ENCODE measurements around the gene REEP2. TPM values are rescaled to one million over a fixed set of nuclear protein-coding genes. Genes with fewer than 3 reads are reported as not detected.

Gene REEP2
- total and polyA plus RNA-seq, 10 donors: 0.20 to 0.98 (median 0.47) TPM; not detected in 2

- WGBS, 5 donors: 0 to 1% (median 0%) methylated on average over 10 to 64 of the region's 64 CpGs
These were observed 25.8 kb downstream of the REEP2 start for GRCh38 chr5:138464388-138465260.

GRCh38 chr5:138465261-138466124, 26.6 kb downstream of the REEP2 start, which contains the start of gene EGR1:
EGR1 (plus strand) TSS chr5:138465479; CDS start chr5:138465762, 283 bp downstream.
- peaks cover 0 to 19% (median 0%) of the 10 kb centered on the region in 7 donors for H3K27me3 ChIP-seq (replicated peaks in 1 of 7)
- H3K27ac ChIP-seq: peak within 1 kb of the TSS; percentile 93 to 99 (median 96)
- peak; percentile 93 for DNase-seq
- H3K4me1 ChIP-seq: peaks cover 7 to 58% (median 31%) of the 10 kb centered on the region in 6 donors
- H3K9me3 ChIP-seq: no peaks in the 10 kb centered on the region
- intact Hi-C loops (cut with DNase I; ENCODE audit: low total_unique reads): no loop called here
- H3K4me3 ChIP-seq: peak within 1 kb of the TSS; percentile 64 to 93 (median 82)
- 0 to 1% (median 0%) methylated on average over 22 to 85 of the region's 85 CpGs for WGBS, 5 donors
- TF ChIP-seq CTCF (IDR thresholded peaks at IDR 0.05 in 8 of 11, conservative IDR thresholded peaks at IDR 0.05 in 3 of 11): peak in 7 of 11 experiments; percentile 3 to 37 (median 30)
- TF ChIP-seq POLR2AphosphoS5 (IDR thresholded peaks at IDR 0.05): peak; percentile 89 to 96 (median 93)
- TF ChIP-seq POLR2A (IDR thresholded peaks at IDR 0.05): peak in 2 of 3 donors; percentile 75 to 93
- H3K36me3 ChIP-seq: peaks cover 0 to 13% (median 0%) of the 10 kb centered on the region in 6 donors

More at GRCh38 chr5:138464388-138465260, 25.8 kb downstream of the REEP2 start:
- peaks cover 7 to 66% (median 37%) of the 10 kb centered on the region in 6 donors for H3K4me1 ChIP-seq
- DNase-seq: peak; percentile 97
- no peaks in the 10 kb centered on the region for H3K9me3 ChIP-seq
- H3K27ac ChIP-seq: peak overlapping the region; percentile 93 to 99 (median 96)
- intact Hi-C loops (cut with DNase I; ENCODE audit: low total_unique reads): no loop called here
- peak overlapping the region; percentile 64 to 93 (median 82) for H3K4me3 ChIP-seq
- H3K27me3 ChIP-seq (replicated peaks in 1 of 7): peaks cover 0 to 19% (median 0%) of the 10 kb centered on the region in 7 donors
- H3K36me3 ChIP-seq: peaks cover 0 to 13% (median 0%) of the 10 kb centered on the region in 6 donors
- TF ChIP-seq CTCF (IDR thresholded peaks at IDR 0.05 in 8 of 11, conservative IDR thresholded peaks at IDR 0.05 in 3 of 11): peak in 8 of 11 experiments; percentile 28 to 73 (median 54)
- TF ChIP-seq POLR2A (IDR thresholded peaks at IDR 0.05): peak in 2 of 3 donors; percentile 37 to 57
- peak; percentile 72 to 88 (median 73) for TF ChIP-seq POLR2AphosphoS5 (IDR thresholded peaks at IDR 0.05)

- Histone ChIP-seq H3K27ac (peak overlapping the region in 4 of 8 donors; percentile 93 to 99 (median 99)), H3K4me1 (peaks cover 7 to 53% (median 31%) of the 10 kb centered on the region in 6 donors), H3K9me3 (no peaks in the 10 kb centered on the region), H3K27me3 (replicated peaks in 1 of 7) (peaks cover 0 to 19% (median 0%) of the 10 kb centered on the region in 7 donors), H3K36me3 (peaks cover 0 to 13% (median 0%) of the 10 kb centered on the region in 6 donors), H3K4me3 (peak overlapping the region; percentile 64 to 93 (median 82))
- peak; percentile 85 for DNase-seq
- intact Hi-C loops (cut with DNase I; ENCODE audit: low total_unique reads): no loop called here
- TF ChIP-seq POLR2AphosphoS5 (IDR thresholded peaks at IDR 0.05) (no peak), CTCF (IDR thresholded peaks at IDR 0.05 in 8 of 11, conservative IDR thresholded peaks at IDR 0.05 in 3 of 11) (no peak), POLR2A (IDR thresholded peaks at IDR 0.05) (no peak)
- 21 to 37% (median 25%) methylated on average over 24 to 39 of the region's 39 CpGs for WGBS, 5 donors
These were observed 27.5 kb downstream of the REEP2 start for GRCh38 chr5:138466125-138466899.

All from spleen (tissue), 11 donors.